GM21576 (cell line): Measurements from ENCODE around the gene ARFIP1.
A peak's percentile ranks its signal among the peaks of the same experiment; 100 is the strongest.
"Not testable (repeated sequence)": the region's sequence is repeated elsewhere in the genome, so short reads cannot be mapped to it uniquely, and the experiment has no call there.

Experiments used
- ATAC-seq: cut with Tn5 transposase; IDR thresholded peaks from one replicate; pipeline ENCODE4 v1.9.1; 2021; ENCODE audit warnings: mild to moderate bottlenecking, moderate library complexity; ENCODE audit not compliant: unreplicated experiment

ARFIP1 gene, protein sequence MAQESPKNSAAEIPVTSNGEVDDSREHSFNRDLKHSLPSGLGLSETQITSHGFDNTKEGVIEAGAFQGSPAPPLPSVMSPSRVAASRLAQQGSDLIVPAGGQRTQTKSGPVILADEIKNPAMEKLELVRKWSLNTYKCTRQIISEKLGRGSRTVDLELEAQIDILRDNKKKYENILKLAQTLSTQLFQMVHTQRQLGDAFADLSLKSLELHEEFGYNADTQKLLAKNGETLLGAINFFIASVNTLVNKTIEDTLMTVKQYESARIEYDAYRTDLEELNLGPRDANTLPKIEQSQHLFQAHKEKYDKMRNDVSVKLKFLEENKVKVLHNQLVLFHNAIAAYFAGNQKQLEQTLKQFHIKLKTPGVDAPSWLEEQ

DNA sequence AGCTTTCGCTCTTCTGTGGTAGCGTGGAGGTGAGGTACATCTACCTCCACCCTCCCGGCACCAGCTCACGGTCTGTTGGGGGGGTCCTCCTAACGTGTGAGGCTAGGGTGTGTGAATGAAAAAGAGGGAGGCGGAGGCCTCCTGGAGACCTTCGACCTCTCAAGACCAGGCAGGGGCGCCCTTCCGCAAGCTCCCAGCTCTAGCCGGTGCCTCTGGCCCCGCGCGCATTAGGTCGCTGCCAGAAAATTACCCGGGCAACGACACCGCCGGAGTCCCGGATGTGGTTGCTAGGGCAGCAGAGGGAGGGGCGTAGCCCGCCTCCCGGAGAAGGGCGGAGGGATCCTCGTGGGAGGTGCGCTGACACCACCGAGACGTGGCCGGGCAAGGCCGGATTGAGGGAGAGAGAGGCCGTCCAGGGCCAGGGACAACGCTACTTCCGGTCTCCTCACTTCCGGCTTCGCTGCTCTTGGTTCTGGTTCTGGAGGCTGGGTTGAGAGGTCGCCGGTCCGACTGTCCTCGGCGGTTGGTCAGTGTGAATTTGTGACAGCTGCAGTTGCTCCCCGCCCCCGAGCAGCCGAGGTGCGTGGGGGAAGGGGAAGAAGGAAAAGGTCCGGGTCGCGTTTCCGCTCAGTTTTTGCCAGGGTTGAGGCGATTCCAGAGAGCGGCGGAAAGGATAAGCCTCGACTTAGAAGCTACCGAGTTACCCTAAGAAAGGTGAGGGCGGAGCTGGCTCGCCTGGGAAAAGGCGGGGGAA lies at the start of gene ARFIP1, which contains the start of gene TIGD4:
Gene ARFIP1, plus strand, starts transcription at position 442 of the 754 bp plus-strand sequence. CDS start 49,680 bp downstream, outside the sequence.
Gene TIGD4, minus strand, starts transcription at position 218 of the 754 bp plus-strand sequence. CDS start 8,726 bp downstream, outside the sequence.
- peak; percentile 94 for ATAC-seq

DNA sequence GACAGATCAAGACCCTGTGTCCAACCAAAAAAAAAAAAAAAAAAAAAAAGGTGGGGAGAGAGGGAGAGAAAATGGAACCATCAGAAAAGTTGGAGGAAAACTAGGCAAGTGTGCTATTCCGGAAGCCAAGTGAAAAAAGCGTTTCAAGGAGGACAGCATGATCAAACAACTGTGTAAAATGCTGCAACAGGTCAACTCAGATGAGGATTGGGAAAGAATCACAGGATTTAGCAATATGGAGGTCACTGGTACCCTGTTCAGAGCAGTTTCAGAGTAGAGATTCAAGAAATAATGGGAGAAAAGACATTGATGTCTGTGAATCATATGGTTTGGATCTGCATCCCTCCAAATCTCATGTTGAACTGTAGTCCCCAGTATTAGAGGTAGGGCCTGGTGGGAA lies 47.8 kb upstream of the ARFIP1 start:
- ATAC-seq, result no peak

DNA sequence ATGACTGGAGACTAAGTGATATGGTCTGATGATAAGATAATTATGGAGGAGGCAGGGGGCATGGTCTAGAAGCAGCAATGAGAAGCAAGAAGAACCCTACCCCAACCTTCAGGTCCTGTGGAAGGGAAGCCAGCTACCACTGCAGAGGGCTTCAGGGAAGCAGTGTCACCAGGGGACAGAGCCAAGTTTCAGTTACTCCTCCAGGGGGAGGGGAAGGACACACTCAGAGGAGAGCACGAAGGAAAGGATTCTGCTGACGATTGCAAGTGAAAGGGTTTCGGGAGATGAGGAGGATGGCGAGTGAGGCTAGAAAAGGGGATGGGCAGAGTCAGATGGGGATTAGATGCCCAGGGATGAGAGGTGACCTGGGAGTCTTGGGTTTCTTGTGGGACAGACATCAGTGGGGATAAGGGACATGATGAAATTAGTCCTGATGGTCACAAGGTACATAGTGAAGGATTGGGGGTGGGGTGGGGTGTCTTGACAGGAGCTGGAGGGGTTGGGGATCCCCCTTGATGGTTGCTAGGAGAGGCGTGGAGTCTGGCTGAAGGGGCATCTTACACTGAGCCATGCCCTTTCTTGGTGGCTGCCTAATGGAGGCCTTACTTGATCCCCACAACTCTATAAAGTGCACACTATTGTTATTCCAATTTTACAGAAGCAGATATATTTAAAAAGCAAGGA lies 45.6 kb upstream of the ARFIP1 start:
- ATAC-seq, result no peak

DNA sequence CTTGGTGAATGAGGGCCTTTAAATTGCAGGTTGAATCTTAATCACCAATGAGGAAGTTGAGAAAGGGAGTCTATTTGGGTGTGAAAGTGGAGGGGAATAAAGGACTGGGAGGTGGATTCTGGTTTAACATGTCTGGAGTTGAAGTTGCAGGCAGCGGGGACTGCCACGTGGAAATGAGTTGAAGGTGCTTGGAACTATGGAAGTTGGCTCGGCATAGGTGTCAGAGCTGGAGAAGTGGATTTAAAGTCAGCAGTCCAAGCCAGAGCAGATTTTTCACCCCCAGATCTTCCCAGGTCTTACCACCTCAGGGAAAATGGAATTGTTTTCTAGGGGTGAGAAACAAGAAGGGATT lies 45.1 kb upstream of the ARFIP1 start:
- ATAC-seq, result no peak

DNA sequence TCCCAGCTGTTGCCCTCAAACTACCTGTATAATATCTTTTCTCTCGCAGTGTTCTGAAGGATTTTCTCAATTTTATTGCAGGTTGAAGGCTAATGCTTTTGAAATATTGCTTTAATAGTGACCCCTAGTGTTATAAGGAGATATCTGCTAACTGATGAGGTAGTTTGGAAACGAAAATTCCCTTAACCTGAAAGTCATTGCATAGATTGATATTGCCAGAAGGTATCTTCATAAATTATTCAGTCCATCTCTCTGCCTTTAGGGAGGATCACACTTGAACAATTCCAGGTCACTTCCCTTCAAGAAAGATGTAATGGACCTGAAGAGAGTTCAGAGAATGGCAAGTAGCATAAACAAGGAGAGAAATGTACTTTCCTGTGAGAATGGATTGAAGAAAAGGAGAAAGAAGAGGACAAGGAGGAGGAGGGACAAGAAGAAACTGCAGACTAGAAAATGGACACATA lies 44.3 kb upstream of the ARFIP1 start:
- no peak for ATAC-seq

DNA sequence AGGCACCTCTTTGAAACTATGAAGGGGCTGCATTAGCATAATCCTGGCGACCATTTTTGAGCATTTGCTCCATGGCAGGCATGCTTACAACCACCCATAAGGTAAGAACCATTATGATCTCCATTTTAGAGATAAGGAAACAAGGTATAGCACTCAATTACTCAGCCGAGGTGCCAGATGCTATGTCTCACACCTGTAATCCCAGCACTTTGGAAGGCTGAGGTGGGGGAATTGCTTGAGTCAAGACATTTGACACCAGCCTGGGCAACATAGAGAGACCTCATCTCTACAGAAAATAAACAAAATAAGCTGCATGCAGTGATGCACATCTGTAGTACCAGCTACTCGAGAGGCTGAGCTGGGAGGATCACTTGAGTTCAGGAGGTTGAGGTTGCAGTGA lies 43.8 kb upstream of the ARFIP1 start:
- no peak for ATAC-seq

DNA sequence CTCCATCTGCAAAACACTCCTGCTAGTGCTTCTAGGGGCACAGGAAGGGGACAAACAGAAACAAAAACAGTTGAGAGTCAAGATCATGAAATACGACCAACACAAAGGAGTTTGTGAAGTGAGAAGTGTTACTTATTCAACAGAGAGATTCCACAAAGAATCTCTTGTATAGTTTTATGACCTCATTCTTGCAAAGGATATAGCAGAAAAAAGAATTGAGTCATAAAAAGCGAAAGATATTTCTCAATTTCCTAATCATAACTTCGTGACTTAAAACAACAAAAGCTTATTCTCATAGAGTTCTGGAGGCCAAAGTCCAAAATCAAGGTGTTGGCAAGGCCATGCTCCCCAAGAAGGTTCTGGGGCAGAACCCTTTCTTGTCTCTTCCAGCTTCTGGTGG lies 40.9 kb upstream of the ARFIP1 start:
- ATAC-seq, result no peak

DNA sequence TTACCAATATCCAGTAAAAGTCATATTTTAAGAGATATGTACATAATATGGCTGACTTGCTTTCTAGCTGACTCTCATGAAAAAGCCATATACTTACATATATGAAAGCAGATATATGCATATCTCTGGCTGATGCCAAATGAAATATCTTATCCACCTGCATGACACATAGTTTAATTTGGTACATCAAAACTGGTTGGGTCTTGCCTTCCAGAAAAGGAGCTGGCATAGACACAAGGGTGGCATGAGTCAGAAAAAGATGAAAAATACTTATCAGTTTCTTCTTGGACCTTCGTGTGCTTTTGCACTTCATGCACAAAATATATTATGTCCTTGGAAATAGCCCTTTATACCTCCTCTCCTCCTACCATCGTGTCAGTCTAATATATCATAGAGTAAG lies 32.3 kb upstream of the ARFIP1 start:
- ATAC-seq, result no peak

DNA sequence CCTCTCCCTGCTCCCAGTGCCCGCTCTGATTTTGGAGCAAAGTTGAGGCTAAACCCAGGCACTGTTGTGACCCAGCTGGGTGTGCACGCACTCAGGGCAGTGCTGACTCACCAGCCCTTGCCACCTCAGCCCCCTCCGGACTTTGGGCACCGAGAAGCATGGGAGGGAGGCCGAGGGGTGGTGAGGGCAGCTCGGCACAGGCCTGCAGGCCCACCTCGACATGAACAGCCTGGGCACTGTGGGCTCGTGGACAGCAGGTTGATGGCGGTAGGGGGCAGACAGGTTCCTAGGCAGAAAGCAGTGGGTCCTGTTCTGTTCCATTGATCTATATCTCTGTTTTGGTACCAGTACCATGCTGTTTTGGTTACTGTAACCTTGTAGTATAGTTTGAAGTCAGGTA lies 31.1 kb upstream of the ARFIP1 start:
- no peak for ATAC-seq

DNA sequence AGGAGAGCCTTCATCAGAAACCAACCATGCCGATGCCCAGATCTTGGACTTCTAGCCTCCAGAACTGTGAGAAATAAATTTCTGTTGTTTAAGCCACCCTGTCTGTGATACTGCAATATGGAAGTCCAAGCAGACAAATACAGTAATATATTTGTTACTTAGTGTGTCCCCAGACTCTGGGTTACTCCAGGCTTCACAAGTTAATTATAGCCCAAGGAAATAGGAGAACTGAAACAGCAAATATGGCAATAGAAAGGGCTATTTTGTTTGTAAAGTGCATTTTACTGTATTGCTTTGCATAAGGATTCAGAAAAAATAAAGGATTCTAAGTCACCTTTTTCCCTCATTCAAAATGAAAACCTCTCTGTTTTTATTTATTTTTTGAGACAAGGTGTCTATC lies 16.0 kb upstream of the ARFIP1 start:
- no peak for ATAC-seq

DNA sequence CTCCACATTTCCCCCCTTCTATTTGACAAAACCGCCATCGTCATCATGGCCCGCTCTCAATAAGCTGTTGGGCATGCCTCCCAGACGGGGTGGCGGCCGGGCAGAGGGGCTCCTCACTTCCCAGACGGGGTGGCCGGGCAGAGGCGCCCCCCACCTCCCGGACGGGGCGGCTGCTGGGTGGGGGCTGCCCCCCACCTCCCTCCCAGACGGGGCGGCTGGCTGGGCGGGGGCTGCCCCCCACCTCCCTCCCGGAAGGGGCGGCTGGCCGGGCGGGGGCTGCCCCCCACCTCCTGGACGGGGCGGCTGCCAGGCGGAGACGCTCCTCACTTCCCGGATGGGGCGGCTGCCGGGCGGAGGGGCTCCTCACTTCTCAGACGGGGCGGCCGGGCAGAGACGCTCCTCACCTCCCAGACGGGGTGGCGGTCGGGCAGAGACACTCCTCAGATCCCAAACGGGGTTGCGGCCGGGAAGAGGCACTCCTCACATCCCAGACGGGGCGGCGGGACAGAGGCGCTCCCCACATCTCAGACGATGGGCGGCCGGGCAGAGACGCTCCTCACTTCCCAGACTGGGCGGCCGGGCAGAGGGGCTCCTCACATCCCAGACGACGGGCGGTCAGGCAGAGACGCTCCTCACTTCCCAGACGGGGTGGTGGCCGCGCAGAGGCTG lies 14.6 kb upstream of the ARFIP1 start:
- ATAC-seq, result not testable (repeated sequence)

DNA sequence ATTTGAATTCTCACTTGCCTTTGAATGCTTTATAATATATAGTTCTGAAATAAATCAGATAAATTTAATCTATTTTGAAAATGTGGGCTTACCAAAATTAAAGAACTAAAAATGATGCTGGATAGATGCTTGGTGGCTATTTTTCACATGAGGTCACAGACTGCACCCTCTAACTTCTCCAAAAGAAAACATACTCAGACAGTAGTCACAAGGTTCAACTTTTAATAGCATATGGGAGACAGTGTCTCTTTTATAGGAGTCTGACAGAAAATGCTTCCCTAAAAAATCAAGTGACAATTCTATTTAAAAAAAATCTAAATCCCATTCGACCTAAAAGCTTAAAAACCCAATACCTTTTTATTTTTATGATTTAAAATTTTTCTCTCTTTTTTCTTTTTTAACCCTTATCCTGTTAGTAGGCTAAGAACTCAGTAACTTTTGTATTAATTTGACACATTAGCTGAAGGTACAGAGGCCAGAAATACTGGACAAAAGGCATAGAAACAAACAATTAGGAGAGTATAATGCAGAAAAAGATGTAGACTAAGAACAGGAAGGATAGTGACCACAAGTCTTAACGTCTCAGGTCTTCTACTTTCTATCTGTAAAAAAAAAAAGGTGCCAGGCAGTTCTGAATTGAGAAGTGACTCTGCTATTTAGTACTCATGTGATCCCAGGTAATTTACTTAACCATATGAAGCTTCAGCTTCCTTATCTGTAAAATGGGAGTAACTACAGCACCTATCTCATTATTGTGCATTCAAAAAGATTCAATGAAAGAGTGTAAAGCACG lies 7.8 kb upstream of the ARFIP1 start:
- peak; percentile 97 for ATAC-seq

DNA sequence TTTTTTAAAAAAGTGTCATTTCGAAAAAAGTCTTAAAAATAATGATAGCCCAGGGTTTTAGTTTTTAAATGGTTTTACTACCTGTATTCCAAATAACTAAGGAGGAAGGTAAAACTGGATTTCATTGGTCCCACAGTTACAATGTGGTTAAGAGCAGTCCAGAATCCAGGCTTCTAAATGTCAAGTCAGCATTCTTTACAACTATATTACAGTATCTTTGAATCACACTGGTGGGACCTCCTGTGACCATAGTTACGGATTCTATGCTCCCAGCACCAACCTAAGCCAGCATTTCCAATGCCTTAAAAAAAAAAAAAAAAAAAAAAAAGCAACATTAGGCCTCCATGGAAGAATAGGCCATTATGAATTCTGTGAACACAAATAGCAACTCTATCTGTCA lies 6.4 kb upstream of the ARFIP1 start:
- no peak for ATAC-seq

DNA sequence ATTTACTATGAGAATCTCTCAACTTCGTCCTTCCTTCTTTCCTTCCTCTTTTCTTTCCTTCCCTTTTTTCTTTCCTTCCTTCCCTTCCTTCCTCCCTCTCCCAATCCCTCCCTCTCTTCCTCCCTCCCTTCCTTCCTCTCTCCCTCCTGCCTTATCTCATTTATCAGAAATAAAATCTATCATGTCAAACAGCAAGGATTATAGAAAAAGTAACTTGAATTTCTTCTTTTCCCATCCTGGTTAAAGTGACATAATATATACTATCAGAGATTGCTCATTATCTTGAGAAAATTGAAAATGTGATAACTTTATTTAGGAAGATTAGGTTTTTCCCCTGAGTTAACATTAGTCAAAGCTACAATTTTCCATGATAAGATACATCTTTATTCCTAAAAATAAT lies 5.8 kb upstream of the ARFIP1 start:
- no peak for ATAC-seq

DNA sequence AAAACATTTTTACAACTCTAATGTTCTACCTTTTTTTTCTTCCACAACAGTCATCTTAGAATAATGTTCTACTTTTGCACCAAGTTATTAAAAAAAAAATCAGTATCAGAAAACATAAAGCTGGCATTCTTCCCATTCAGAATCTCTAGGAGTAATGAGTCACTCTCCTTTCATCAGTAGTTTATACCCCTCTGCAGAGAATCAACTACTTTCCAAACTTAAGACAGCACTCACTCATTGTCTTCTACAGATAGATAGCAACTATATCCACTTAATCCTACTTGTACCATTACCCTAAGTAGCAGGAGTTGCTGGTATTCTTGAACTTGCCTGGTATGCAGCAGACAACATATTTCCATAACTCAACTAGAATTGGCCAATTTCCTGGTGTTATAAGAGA lies 3.4 kb upstream of the ARFIP1 start:
- no peak for ATAC-seq

DNA sequence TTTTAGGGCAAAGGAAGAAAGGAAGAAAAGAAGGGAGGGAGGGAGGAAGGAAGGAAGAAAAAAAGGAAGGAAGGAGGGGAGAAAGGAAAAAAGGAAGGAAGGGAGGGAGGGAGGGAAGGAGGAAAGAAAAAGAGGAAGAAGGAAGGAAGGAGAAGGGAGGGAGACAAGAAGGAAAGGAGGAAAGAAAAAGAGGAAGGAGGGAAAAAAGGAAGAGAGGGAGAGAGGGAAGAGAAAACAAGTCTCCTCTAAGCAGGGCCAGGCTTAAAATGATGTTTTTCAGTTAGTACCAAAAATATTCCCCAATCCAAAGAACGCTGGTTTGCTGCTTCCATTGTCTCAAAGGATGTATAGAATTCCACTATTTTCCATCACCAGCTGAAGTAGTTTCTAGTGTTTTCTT lies 2.3 kb upstream of the ARFIP1 start:
- no peak for ATAC-seq

DNA sequence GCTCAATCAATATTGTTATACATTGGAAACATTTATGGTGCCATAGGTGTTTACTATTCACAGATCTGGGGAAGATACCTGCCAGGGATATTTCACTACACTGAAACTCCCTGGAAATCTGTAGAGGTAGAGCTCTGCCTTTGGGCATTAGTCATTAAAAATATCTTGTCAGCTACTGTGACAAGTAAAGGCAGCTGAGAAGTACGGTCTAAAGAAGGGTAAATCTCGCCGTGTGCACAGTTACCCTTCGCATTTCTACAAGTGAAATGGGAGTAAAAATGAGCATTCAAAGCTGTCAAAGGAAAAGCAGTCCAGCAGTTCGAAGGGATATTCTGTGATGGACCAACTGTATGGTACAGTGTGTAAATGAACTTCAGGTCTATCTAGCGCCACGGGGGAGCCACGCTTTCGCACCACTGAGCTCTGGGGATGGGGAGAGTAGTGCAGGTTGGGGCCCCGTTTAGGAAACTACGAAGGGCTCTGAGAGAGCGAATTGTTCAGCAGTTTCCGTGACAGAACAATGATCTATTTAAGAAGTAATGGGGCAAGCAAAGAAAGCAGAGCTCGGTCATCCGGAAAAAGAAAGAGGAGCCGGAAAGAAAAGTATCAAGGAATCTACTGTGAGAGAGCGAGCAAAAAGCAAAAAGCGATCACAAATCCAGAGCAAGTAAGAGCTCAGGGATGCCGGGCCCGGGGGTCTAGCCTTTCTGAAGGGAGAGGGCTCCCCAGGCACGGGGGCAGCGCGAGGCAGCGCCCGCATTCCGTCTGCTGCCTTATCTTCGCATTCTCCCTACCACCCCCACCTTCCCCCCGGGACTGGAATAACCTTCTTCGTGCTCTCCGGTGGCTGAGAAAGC lies 870 bp upstream of the ARFIP1 start:
- ATAC-seq, result no peak

DNA sequence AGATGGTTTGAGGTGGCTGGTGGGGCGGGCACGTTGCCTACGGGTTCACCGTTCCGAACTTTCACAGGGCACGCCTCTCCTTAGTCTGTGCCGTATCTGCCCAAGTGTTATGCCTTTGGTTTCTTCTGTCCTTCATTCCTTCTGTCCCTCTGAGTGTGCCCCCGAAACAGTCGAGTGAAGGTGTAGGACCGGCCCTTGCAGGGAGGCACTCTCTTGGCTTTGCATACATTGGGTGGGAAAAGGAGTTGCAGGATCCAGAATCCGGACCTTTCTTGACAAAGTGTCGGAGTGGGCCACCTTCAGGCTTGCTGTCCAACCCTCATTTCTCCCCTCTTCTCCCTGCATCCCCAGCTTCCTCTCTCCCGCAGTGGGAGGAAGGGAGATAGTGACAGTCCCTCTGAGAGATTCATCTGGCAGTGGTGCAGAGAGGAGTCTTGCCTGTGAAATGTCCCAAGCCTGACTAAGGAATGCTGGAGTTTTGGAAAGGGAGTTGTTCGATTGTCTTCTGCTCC lies 569 bp downstream of the ARFIP1 start:
- ATAC-seq, result no peak
